ENCODE data around the gene RSPRY1. TPM values are rescaled to one million over a fixed set of nuclear protein-coding genes. Genes with fewer than 3 reads are reported as not detected.

The RSPRY1 gene
- total RNA-seq, 1 donor from 2014 or later: 26.0 TPM

- DNase-seq (ENCODE audit: low spot score): no peak
These were observed 33.7 kb upstream of the RSPRY1 start for GRCh38 chr16:57152096-57153093.

- DNase-seq (ENCODE audit: low spot score): no peak
These were observed 32.3 kb upstream of the RSPRY1 start for GRCh38 chr16:57153841-57154240.

GRCh38 chr16:57155702-57156350 is 30.3 kb upstream of the RSPRY1 start:
- DNase-seq (ENCODE audit: low spot score): no peak

GRCh38 chr16:57156351-57156703 is 29.8 kb upstream of the RSPRY1 start:
- DNase-seq (ENCODE audit: low spot score): no peak

- no peak for DNase-seq (ENCODE audit: low spot score)
These were observed 28.6 kb upstream of the RSPRY1 start for GRCh38 chr16:57157533-57157932.

GRCh38 chr16:57159447-57159846 is 26.7 kb upstream of the RSPRY1 start:
- DNase-seq (ENCODE audit: low spot score): no peak

GRCh38 chr16:57163842-57164241 is 22.3 kb upstream of the RSPRY1 start:
- DNase-seq (ENCODE audit: low spot score): no peak

GRCh38 chr16:57165483-57165882 is 20.6 kb upstream of the RSPRY1 start:
- no peak for DNase-seq (ENCODE audit: low spot score)

- DNase-seq (ENCODE audit: low spot score): no peak
These were observed 20.2 kb upstream of the RSPRY1 start for GRCh38 chr16:57165938-57166337.

GRCh38 chr16:57166451-57166850 is 19.7 kb upstream of the RSPRY1 start:
- DNase-seq (ENCODE audit: low spot score): no peak

- no peak for DNase-seq (ENCODE audit: low spot score)
These were observed 19.2 kb upstream of the RSPRY1 start for GRCh38 chr16:57166951-57167350.

- no peak for DNase-seq (ENCODE audit: low spot score)
These were observed 18.6 kb upstream of the RSPRY1 start for GRCh38 chr16:57167538-57167937.

- DNase-seq (ENCODE audit: low spot score): no peak
These were observed 18.2 kb upstream of the RSPRY1 start for GRCh38 chr16:57167953-57168352.

GRCh38 chr16:57169327-57169726 is 16.8 kb upstream of the RSPRY1 start:
- no peak for DNase-seq (ENCODE audit: low spot score)

- no peak for DNase-seq (ENCODE audit: low spot score)
These were observed 13.3 kb upstream of the RSPRY1 start for GRCh38 chr16:57172721-57173290.

GRCh38 chr16:57175896-57176295 is 10.2 kb upstream of the RSPRY1 start:
- no peak for DNase-seq (ENCODE audit: low spot score)

GRCh38 chr16:57178196-57178595 is 7.9 kb upstream of the RSPRY1 start:
- DNase-seq (ENCODE audit: low spot score): no peak

- DNase-seq (ENCODE audit: low spot score): no peak
These were observed 7.3 kb upstream of the RSPRY1 start for GRCh38 chr16:57178793-57179212.

- DNase-seq (ENCODE audit: low spot score): no peak
These were observed 6.8 kb upstream of the RSPRY1 start for GRCh38 chr16:57179215-57179828.

GRCh38 chr16:57184113-57184512 is 2.0 kb upstream of the RSPRY1 start:
- DNase-seq (ENCODE audit: low spot score): no peak

GRCh38 chr16:57184887-57185445 is 1.2 kb upstream of the RSPRY1 start:
- no peak for DNase-seq (ENCODE audit: low spot score)
